Endometrial microvascular endothelial cells (primary cell): Measurements from ENCODE around the gene SKAP1. TPM values are rescaled to one million over a fixed set of nuclear protein-coding genes. Genes with fewer than 3 reads are reported as not detected.

Experiments used
- total RNA-seq: library from RNA; depleted of rRNA; stranded (reverse); fragments of >200 nt; gene quantifications from one replicate; pipeline ENCODE4 v1.2.3, GENCODE V29; 2015; ENCODE audit errors: inconsistent ontology term

Gene SKAP1
- total RNA-seq, 1 donor from 2014 or later = not detected

Other genes starting within 250 kb of the SKAP1 start
- not detected for gene HOXB1, start 100.8 kb upstream of the SKAP1 start, total RNA-seq
- 10.5 TPM for gene HOXB2, start 114.9 kb upstream of the SKAP1 start, total RNA-seq
- gene HOXB4, start 148.1 kb upstream of the SKAP1 start, total RNA-seq = 1.9 TPM
- gene HOXB3, start 160.0 kb upstream of the SKAP1 start, total RNA-seq = 5.7 TPM
- gene HOXB5, start 163.6 kb upstream of the SKAP1 start, total RNA-seq = 1.2 TPM
- 26.3 TPM for gene HOXB6, start 174.8 kb upstream of the SKAP1 start, total RNA-seq
- gene HOXB7, start 180.8 kb upstream of the SKAP1 start, total RNA-seq = 28.6 TPM
- 22.5 TPM for gene HOXB8, start 185.1 kb upstream of the SKAP1 start, total RNA-seq
- gene HOXB9, start 196.1 kb upstream of the SKAP1 start, total RNA-seq = 6.8 TPM